HepG2 (cell line): ENCODE data around the gene GNG7.

ENCODE experiments used
- BCL3 ChIP-seq: sonication (generic); formaldehyde crosslinking; IDR thresholded peaks from 2 replicates; pipeline ENCODE4 v1.5.1; 2020; ENCODE audit warnings: mild to moderate bottlenecking, missing genetic modification reagents, moderate library complexity
- CEBPZ ChIP-seq: IDR thresholded peaks from 2 replicates; pipeline ENCODE4 v1.6.1; 2012; ENCODE audit warnings: low read length, improper control_type of control experiment
- CTCF ChIP-seq: sonication (generic); formaldehyde crosslinking; IDR thresholded peaks from 2 replicates; pipeline ENCODE4 v1.5.0; 2020; ENCODE audit warnings: mild to moderate bottlenecking, missing genetic modification reagents, moderate library complexity
- HCFC1 ChIP-seq: fragments of 150-350 bp; IDR thresholded peaks from 2 replicates; pipeline ENCODE4 v1.6.1; 2014; ENCODE audit warnings: low read depth, low read length
- MAX ChIP-seq: IDR thresholded peaks from 2 replicates; pipeline ENCODE4 v1.6.1; 2012; ENCODE audit warnings: inconsistent platforms
- MED8 ChIP-seq: sonication (generic); formaldehyde crosslinking; IDR thresholded peaks from 2 replicates; pipeline ENCODE4 v1.8.1; 2023; ENCODE audit warnings: mild to moderate bottlenecking, missing genetic modification reagents; ENCODE audit not compliant: insufficient replicate concordance
- NFE2L2 ChIP-seq: fragments of 150-350 bp; IDR thresholded peaks from 2 replicates; pipeline ENCODE4 v1.6.1; 2014; ENCODE audit warnings: low read length
- NPAS2 ChIP-seq: sonication (generic); formaldehyde crosslinking; IDR thresholded peaks from 2 replicates; pipeline ENCODE4 v1.8.0; 2022; ENCODE audit warnings: mild to moderate bottlenecking, missing genetic modification reagents, borderline replicate concordance
- TCF7 ChIP-seq: sonication (generic); IDR thresholded peaks from 2 replicates; pipeline ENCODE4 v1.6.1; 2016; ENCODE audit warnings: antibody characterized with exemption, low read depth
- TOPORS ChIP-seq: sonication (generic); formaldehyde crosslinking; IDR thresholded peaks from 2 replicates; pipeline ENCODE4 v1.8.0; 2023; ENCODE audit warnings: mild to moderate bottlenecking, missing genetic modification reagents
- U2AF2 ChIP-seq: fragments of 200-400 bp; formaldehyde crosslinking; IDR thresholded peaks from 2 replicates; pipeline ENCODE4 v1.6.1; 2017; ENCODE audit warnings: low read depth, mild to moderate bottlenecking, low read length
- ZBTB7A ChIP-seq: sonication (generic); formaldehyde crosslinking; IDR thresholded peaks from 2 replicates; pipeline ENCODE4 v1.8.0; 2022; ENCODE audit warnings: mild to moderate bottlenecking, missing genetic modification reagents
- ZNF770 ChIP-seq: sonication (generic); formaldehyde crosslinking; IDR thresholded peaks from 2 replicates; pipeline ENCODE4 v1.5.0; 2020; ENCODE audit warnings: mild to moderate bottlenecking, missing genetic modification reagents
- ZSCAN20 ChIP-seq: sonication (generic); formaldehyde crosslinking; IDR thresholded peaks from 2 replicates; pipeline ENCODE4 v1.4.0; 2020; ENCODE audit warnings: missing genetic modification reagents, mild to moderate bottlenecking, borderline replicate concordance

- TF ChIP-seq TCF7 (no peak), U2AF2 (no peak), MAX (no peak), TOPORS (CRISPR knock-in tag) (no peak), NFE2L2 (no peak), ZSCAN20 (CRISPR knock-in tag) (no peak), ZBTB7A (CRISPR knock-in tag) (no peak), MED8 (no peak), CTCF (CRISPR knock-in tag) (no peak), ZNF770 (CRISPR knock-in tag) (no peak), HCFC1 (no peak), BCL3 (CRISPR knock-in tag) (no peak), NPAS2 (CRISPR knock-in tag) (no peak), CEBPZ (no peak)
Observed at GRCh38 chr19:2551864-2552185, 150.7 kb downstream of the GNG7 start.
